GM18499 (cell line): ENCODE data around the gene LRAT.

Experiments
- ATAC-seq: cut with Tn5 transposase; IDR thresholded peaks from one replicate; pipeline ENCODE4 v1.9.1; 2021; ENCODE audit warnings: moderate number of reproducible peaks; ENCODE audit not compliant: insufficient read depth, unreplicated experiment

Gene LRAT

GRCh38 chr4:154757713-154758112, 13.9 kb downstream of the LRAT start:
- no peak for ATAC-seq

- ATAC-seq, result no peak
Measured at GRCh38 chr4:154760895-154761294, 17.1 kb downstream of the LRAT start.

GRCh38 chr4:154778264-154778663, 34.5 kb downstream of the LRAT start:
- ATAC-seq, result no peak

- ATAC-seq, result no peak
Measured at GRCh38 chr4:154779362-154779947, 35.7 kb downstream of the LRAT start.

- ATAC-seq, result no peak
Measured at GRCh38 chr4:154781126-154781982, 37.6 kb downstream of the LRAT start, which contains the start of gene RBM46. RBM46 (plus strand) TSS chr4:154781272; CDS start chr4:154796753, 15,481 bp downstream.

GRCh38 chr4:154781983-154782293, 38.1 kb downstream of the LRAT start:
- ATAC-seq, result no peak
